HFFc6 (cell line): ENCODE results near the gene RPRD1B. TPM values are rescaled to one million over a fixed set of nuclear protein-coding genes. Genes with fewer than 3 reads are reported as not detected.

Experiments used
- DNase-seq: peaks from one replicate; pipeline ENCODE4 v3.0.0-alpha.2; 2018
- H3K27ac Mint-ChIP-seq: 2 replicates; pipeline ENCODE4 v1.8.0; 2020; ENCODE audit warnings: mild to moderate bottlenecking, mixed read lengths
- H3K27me3 Mint-ChIP-seq: 2 replicates; pipeline ENCODE4 v1.8.0; 2021; ENCODE audit warnings: mild to moderate bottlenecking, moderate library complexity, mixed read lengths; ENCODE audit not compliant: insufficient read depth
- H3K36me3 Mint-ChIP-seq: 2 replicates; pipeline ENCODE4 v1.8.0; 2021; ENCODE audit warnings: low read depth, mixed read lengths
- H3K4me1 Mint-ChIP-seq: 2 replicates; pipeline ENCODE4 v1.8.0; 2020; ENCODE audit warnings: low read depth, mixed read lengths
- H3K4me3 Mint-ChIP-seq: 2 replicates; pipeline ENCODE4 v1.8.0; 2020; ENCODE audit warnings: mild to moderate bottlenecking, moderate library complexity, mixed read lengths
- H3K9me3 Mint-ChIP-seq: 2 replicates; pipeline ENCODE4 v1.8.0; 2020; ENCODE audit warnings: mild to moderate bottlenecking, mixed read lengths
- CTCF ChIP-seq: fragments of 200-600 bp; sonication (generic); IDR thresholded peaks from 2 replicates; pipeline ENCODE4 v1.5.0; 2021; ENCODE audit warnings: antibody characterized with exemption, mild to moderate bottlenecking
- total RNA-seq, 6 experiments: library from RNA; stranded (reverse); fragmentation: NEBNext Ultra II Directional; extraction: Animal tissue kit (Norgen Biotek cat#: 25700); gene quantifications; 2 replicates in 1 of 6; 3 replicates in 5 of 6; pipeline ENCODE4 v1.2.3, GENCODE V29; 2021

Gene RPRD1B
- total RNA-seq, 6 experiments from 2014 or later: 15.9 to 20.2 (median 19.2) TPM

- H3K9me3 Mint-ChIP-seq: no peaks in the 10 kb centered on the region
- H3K36me3 Mint-ChIP-seq: peaks cover 19% of the 10 kb centered on the region
- peak overlapping the region; percentile 84; the same call in 1 of the 2 replicates for H3K27ac Mint-ChIP-seq
- DNase-seq: no peak
- peaks cover 42% of the 10 kb centered on the region for H3K4me1 Mint-ChIP-seq
- no peak for TF ChIP-seq CTCF
- no peak overlapping the region for H3K4me3 Mint-ChIP-seq
- H3K27me3 Mint-ChIP-seq: no peaks in the 10 kb centered on the region
Measured at GRCh38 chr20:38044685-38045084, 11.1 kb downstream of the RPRD1B start.

GRCh38 chr20:38046572-38046971, 13.0 kb downstream of the RPRD1B start:
- Mint-ChIP-seq H3K27me3 (no peaks in the 10 kb centered on the region), H3K4me1 (peaks cover 60% of the 10 kb centered on the region), H3K36me3 (peaks cover 18% of the 10 kb centered on the region), H3K27ac (peak overlapping the region; percentile 29; the same call in 1 of the 2 replicates), H3K9me3 (no peaks in the 10 kb centered on the region), H3K4me3 (no peak overlapping the region)
- no peak for TF ChIP-seq CTCF
- DNase-seq: no peak

- no peak for TF ChIP-seq CTCF
- H3K9me3 Mint-ChIP-seq: no peaks in the 10 kb centered on the region
- peaks cover 35% of the 10 kb centered on the region for H3K4me1 Mint-ChIP-seq
- H3K27ac Mint-ChIP-seq: peak overlapping the region; percentile 70
- H3K36me3 Mint-ChIP-seq: peaks cover 14% of the 10 kb centered on the region
- no peak overlapping the region for H3K4me3 Mint-ChIP-seq
- peak; percentile 61 for DNase-seq
- H3K27me3 Mint-ChIP-seq: no peaks in the 10 kb centered on the region
Measured at GRCh38 chr20:38049800-38050199, 16.3 kb downstream of the RPRD1B start.

GRCh38 chr20:38050686-38051085, 17.1 kb downstream of the RPRD1B start:
- Mint-ChIP-seq H3K36me3 (peaks cover 14% of the 10 kb centered on the region), H3K4me3 (no peak overlapping the region), H3K4me1 (peaks cover 42% of the 10 kb centered on the region), H3K27ac (peak overlapping the region; percentile 70), H3K9me3 (no peaks in the 10 kb centered on the region), H3K27me3 (no peaks in the 10 kb centered on the region)
- TF ChIP-seq CTCF: no peak
- DNase-seq: no peak

GRCh38 chr20:38052870-38053269, 19.3 kb downstream of the RPRD1B start:
- no peak for TF ChIP-seq CTCF
- Mint-ChIP-seq H3K4me1 (peaks cover 42% of the 10 kb centered on the region), H3K27ac (no peak overlapping the region), H3K27me3 (no peaks in the 10 kb centered on the region), H3K4me3 (no peak overlapping the region), H3K9me3 (no peaks in the 10 kb centered on the region), H3K36me3 (peaks cover 9% of the 10 kb centered on the region)
- no peak for DNase-seq

- TF ChIP-seq CTCF: no peak
- peaks cover 39% of the 10 kb centered on the region for H3K4me1 Mint-ChIP-seq
- no peak for DNase-seq
- H3K36me3 Mint-ChIP-seq: peaks cover 13% of the 10 kb centered on the region
- no peaks in the 10 kb centered on the region for H3K9me3 Mint-ChIP-seq
- H3K4me3 Mint-ChIP-seq: no peak overlapping the region
- no peaks in the 10 kb centered on the region for H3K27me3 Mint-ChIP-seq
- no peak overlapping the region for H3K27ac Mint-ChIP-seq
Measured at GRCh38 chr20:38054647-38055046, 21.1 kb downstream of the RPRD1B start.
